EL (cell line): Measurements from ENCODE around the gene FERMT3.
A peak's percentile ranks its signal among the peaks of the same experiment; 100 is the strongest.

ENCODE experiments used
- DNase-seq: peaks from one replicate; pipeline ENCODE4 v3.0.0-alpha.2; 2016

The FERMT3 gene

DNA sequence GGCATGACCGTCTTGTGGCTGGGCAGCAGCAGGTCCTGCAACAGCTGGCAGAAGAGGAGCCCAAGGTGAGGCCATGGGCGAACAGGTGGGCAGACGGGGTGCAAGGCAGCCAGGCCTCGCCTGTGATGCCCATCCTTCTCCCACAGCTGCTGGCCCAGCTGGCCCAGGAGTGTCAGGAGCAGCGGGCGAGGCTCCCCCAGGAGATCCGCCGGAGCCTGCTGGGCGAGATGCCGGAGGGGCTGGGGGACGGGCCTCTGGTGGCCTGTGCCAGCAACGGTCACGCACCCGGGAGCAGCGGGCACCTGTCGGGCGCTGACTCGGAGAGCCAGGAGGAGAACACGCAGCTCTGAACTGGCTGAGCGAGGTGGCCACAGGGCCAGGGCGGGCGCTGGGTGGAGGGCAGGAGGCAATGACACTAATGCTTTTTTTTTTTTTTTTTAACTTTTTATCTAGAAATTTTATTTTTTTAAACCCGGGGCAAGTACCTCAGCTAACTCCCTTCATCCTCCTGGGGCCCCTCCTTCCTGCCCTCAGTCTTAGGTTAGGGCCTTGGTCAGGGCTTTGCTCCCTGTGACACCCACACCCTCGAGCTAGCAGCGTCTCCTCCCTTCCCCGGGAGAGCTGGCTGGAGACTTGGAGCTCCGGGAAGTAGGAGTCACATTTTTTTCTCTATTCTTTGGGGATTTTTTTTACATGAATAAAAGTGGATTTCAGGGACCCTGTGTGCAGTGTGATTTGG lies 60.9 kb downstream of the FERMT3 start:
- no peak for DNase-seq

GRCh38 chr11:64268025-64268892 lies 61.7 kb downstream of the FERMT3 start:
- DNase-seq = peak; percentile 79

DNA sequence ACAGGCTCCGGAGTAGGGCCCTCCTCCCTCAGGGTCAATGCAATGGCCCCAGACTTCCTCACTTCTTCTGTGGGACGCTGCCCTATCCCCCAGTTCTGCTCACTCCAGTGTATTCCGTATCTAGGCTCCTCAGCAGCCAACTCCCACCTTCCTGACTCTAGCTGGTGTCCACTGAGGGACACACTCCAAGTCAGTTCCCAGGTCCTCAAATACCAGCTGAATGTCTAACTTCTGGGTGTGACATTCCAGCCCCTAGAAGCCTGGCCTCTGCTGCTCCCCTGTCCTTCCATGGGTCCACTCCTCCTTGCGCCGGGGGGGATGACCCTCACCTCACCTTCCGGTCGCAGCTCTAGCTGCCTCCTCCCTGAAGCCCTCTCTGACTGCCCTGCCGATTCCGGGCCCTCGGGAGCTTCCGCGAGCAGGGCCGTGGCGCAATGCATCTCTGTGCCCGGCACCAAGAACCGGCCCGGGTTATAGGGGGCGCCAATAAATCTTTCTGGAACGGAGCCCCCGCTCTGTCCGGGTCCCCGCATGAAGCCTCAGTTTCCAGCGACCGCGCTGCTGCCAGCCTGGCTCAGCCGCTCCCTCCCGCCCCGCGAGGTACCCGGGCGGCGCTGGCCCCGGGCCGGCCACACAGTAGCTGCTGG lies 62.5 kb downstream of the FERMT3 start:
- peak; percentile 68 for DNase-seq

GRCh38 chr11:64269540-64270220 lies 63.2 kb downstream of the FERMT3 start:
- peak; percentile 100 for DNase-seq
